HG03066 (cell line): ENCODE data around the gene FMN1.

Experiments used
- ATAC-seq: cut with Tn5 transposase; IDR thresholded peaks from one replicate; pipeline ENCODE4 v1.9.1; 2021; ENCODE audit warnings: low read depth; ENCODE audit not compliant: unreplicated experiment

FMN1 gene

DNA sequence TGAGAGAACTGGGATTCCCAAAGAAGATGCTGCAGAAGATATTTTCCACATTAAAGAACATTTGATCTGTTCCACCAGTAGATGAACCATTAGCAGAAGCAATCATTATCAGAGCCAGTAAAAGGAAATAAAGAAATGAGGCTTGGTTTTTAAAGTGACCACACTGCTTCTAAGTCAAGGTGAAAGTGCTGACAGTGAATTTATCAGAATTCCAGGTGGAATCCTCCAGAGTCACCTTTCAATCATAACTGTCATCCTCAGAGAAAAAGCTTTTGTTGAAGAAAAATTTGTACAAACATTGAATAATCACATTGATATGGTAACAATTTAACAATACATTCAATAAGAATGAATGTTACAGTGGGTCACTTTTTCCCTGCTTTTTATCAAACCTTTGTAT, 376.9 kb downstream of the FMN1 start:
- ATAC-seq: no peak

DNA sequence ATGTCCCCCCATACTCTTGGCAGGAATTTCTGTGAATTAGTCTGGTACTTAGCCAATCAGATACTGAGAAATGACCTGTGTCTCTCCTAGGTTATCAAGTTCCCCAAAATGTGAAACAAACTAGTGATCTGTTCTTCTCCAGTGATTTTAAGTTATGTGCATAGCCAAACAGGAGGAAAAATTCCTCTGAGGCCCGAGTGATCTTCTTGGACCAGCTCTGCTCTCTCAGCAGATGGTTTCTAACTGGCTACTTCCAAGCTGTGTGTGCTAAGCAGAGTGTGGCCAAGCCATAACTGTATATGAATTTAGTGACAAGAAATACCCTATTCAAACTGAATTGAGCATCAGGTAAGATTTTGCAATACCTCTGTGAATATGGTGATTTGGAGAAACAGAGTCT, 387.2 kb downstream of the FMN1 start:
- ATAC-seq: no peak

GRCh38 chr15:32803631-32804030, 390.9 kb downstream of the FMN1 start:
- no peak for ATAC-seq

- no peak for ATAC-seq
Measured at GRCh38 chr15:32802286-32802936, 392.1 kb downstream of the FMN1 start.

DNA sequence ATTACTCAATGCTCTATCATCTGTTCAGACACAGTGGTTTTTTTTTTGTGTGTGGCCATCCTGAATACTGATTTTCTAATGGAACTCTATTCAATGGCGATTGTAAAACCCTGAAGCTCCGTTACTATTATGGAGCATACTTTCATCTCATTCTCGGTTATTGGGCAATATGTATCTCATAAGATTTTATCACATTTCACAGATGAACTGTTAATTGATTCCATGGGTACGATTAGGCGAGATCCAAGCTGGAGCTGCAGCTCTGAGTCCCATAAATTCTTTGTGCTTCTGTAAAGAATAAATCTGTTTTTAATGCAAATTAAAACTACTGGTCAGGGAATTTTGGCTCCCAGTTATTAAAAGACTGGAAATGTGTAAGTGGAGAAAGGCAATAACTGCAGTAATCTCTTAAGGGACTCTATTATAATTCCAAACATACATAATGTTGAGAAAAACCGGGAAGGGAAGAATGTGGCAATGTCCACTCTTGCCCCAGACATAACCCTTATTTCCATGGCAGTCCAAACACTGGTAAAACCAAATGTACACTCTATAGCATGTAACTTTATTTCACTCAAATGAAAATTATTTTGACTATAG, 394.5 kb downstream of the FMN1 start:
- no peak for ATAC-seq

DNA sequence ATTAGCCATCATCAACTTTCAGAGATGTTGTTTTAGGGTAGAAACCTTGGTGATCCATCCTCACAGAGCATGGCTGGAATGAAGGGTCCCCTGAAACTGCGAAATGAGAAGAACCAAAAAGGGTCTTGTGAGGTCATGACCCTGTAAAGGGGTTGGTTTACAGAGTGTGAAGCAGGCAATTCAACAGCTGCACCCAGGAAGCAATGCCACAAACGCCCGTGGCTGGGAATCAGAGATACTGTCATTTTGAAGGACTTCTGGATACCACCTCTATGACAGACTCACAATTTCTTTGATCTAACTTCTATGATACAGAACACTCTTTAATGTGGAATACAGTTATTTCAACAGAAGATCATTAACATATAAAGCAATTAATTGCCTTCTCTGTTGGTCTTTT, 397.7 kb downstream of the FMN1 start:
- no peak for ATAC-seq

GRCh38 chr15:32794973-32795372, 399.5 kb downstream of the FMN1 start:
- no peak for ATAC-seq

- no peak for ATAC-seq
Measured at GRCh38 chr15:32792436-32792835, 402.1 kb downstream of the FMN1 start.

- ATAC-seq: no peak
Measured at GRCh38 chr15:32790352-32790999, 404.0 kb downstream of the FMN1 start.

GRCh38 chr15:32787949-32788348, 406.6 kb downstream of the FMN1 start:
- ATAC-seq: no peak

- ATAC-seq: no peak
Measured at GRCh38 chr15:32786906-32787305, 407.6 kb downstream of the FMN1 start.

GRCh38 chr15:32784581-32784980, 409.9 kb downstream of the FMN1 start:
- no peak for ATAC-seq

- ATAC-seq: no peak
Measured at GRCh38 chr15:32781781-32782180, 412.7 kb downstream of the FMN1 start.

- no peak for ATAC-seq
Measured at GRCh38 chr15:32778391-32779176, 415.9 kb downstream of the FMN1 start.

DNA sequence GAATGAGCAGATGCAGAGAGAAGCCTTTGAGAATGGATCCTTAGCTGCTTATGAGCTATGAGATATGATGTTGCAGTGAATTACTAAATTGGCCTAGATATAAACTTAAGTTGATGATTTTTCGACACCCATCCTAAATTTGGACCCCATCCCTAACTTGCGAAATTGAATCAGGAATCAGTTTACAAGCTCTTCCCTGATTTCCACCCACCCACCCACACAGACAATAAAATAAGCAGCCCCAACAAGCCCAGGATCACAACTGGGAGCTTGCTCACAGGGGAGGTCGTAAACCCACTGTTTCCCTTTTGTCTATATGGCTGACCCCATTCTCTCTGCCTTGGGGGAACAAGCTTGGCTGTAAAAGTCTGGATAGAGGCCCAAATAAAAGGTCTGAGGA, 419.4 kb downstream of the FMN1 start:
- no peak for ATAC-seq

GRCh38 chr15:32774022-32774421, 420.5 kb downstream of the FMN1 start:
- ATAC-seq: no peak

DNA sequence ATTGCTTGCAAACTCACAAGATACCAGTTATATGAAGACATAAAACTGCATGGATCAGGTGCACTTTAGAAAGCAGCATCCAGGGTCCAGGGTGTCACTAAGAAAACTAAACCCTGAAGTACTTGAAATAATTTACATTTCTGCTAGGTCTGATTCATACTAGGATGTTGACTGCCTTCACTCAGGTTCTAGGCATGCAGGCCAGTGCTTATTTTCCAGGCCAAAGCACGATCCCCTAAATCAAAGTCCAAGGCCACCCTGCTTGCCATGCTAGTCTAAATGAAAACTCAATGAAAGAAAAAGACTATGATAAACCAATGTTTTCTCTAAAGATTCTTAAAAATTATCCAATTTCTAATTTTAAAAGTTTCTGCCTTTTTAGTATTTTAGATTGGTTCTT, 427.3 kb downstream of the FMN1 start:
- ATAC-seq: no peak

GRCh38 chr15:32766101-32766500, 428.4 kb downstream of the FMN1 start:
- no peak for ATAC-seq

- ATAC-seq: no peak
Measured at GRCh38 chr15:32765236-32765635, 429.3 kb downstream of the FMN1 start.

DNA sequence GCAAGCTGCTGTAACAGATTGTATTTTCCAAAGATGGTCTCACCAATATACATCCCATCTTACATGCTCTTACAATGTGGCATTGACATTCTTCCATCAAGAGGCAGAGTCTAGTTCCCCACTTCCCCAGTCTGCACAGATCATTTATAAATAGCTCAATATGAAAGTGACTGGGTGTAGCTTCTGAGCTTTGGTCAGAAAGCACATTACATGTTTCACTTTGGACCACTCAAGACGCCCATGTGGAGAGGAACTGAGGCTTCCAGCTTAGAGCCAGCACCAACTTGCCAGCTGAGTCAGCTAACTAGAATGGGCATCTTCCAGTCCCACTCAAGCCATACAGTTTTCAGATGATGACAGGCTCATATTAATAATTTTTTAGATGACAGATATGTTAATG, 431.2 kb downstream of the FMN1 start:
- ATAC-seq: no peak

DNA sequence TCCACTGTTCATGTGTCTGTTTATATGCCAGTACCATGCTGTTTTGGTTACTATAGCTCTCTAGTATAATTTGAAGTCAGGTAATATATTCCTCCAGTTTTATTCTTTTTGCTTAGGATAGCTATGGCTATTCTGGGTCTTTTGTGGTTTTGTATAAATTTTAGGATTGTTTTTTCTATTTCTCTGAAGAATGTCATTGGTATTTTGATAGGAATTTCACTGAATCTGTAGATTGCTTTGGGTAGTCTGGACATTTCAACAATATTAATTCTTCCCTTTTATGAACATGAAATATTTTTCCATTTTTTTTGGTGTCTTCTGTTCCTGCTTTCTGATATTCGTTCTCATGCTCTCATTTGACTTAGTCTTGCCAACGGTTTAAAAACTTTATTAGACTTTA, 437.1 kb downstream of the FMN1 start:
- ATAC-seq: no peak
